ENCODE data around the gene RHEX.

- TF ChIP-seq CTCF (IDR thresholded peaks at IDR 0.05): no peak
- TF ChIP-seq ZFX (IDR thresholded peaks at IDR 0.05; ENCODE audit: borderline replicate concordance): no peak
Observed at GRCh38 chr1:206067486-206068227, 14.7 kb downstream of the RHEX start.
